Urothelium cell line (cell line): Measurements from ENCODE around the gene UPF3A.
A peak's percentile ranks its signal among the peaks of the same experiment; 100 is the strongest.

ENCODE experiments used
- DNase-seq: peaks from one replicate; pipeline ENCODE4 v3.0.0; 2011; ENCODE audit warnings: low spot score, mixed read lengths
- FAIRE-seq: peaks from 2 replicates; lab custom pipeline; 2011; peaks lifted over from hg19 to GRCh38; lab: Jason Lieb, UNC

The UPF3A gene

DNA sequence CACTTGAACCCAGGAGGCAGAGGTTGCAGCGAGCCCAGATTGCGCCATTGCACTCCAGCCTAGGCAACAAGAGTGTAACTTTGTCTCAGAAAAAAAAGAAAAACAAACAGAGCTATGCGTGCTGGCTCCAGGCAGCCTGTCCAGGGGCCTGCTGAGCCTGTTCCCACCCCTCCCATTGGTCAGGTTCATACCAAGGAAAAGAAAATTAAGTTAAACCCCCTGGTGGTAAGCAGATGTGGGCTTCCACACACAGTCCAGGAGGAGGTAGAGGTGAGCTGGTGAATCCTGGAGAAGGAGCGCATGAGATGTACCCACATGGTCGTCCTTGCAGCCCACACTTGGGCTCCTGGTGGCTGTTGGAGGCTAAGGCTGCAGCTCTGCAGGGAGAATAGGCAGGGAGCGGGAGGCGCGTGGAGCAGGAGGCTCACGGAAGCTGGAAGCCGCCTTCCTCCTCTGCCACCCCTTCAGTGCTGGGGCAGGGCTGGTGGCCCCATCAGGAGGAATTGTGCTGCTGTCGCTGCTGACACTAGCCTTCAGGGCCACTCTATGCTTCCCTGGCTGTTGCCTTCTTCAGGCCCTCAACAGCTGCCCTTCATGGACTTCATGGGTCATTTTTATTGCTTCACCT is 22.4 kb downstream of the UPF3A start:
- no peak for DNase-seq
- FAIRE-seq, result no peak

- FAIRE-seq, result no peak
These were observed 23.1 kb downstream of the UPF3A start for GRCh38 chr13:114304346-114305034.

DNA sequence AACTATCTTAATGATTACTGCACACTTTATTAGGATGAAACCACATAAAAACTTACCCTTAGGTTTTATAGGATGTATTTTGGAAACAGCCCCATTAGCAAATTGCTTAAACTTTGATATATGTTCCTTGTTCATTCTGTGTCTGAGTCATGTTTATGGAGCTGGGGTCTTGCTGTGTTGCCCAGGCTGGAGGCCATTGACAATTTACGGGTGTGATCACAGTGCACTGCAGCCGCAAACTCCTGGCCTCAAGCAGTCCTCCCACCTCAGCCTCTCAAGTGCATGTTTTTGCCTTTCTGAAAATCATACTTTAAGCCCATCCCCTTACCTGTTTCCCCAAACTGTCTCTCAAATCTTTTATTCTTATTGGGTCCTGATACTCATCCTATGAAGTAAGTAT is 27.7 kb downstream of the UPF3A start:
- no peak for FAIRE-seq
- DNase-seq, result no peak

More at GRCh38 chr13:114304346-114305034, 23.1 kb downstream of the UPF3A start:
- DNase-seq, result no peak

DNA sequence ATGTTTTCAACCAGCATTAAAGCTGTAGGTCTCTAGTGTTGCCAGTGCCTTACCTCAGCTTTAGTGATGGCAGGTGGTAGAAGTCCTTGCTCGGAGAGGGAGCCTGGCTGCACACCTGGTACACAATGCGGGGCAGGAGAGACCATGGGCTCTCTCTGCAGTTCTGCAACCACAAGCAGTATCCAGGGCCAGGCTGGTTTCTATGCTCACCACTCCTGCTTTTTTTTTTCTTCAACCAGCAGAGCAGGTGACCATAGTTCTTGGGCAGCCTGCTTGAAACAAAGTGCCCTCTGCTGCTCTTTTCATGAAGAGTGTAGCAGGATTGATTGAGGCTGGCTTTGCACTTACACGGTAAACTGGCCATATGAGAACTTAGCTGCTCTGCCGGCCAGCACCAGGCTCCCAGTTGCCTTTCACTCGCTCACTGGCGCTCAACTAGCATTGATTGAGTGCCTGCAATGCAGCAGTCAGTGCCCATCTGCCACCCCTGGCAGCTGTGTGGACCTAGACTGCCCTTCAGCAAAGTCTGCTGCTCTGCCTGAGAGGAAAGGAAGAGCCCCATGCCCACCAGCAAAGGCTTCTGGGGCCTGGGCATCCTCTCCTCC is 28.5 kb downstream of the UPF3A start:
- FAIRE-seq (no peak), DNase-seq (no peak)

DNA sequence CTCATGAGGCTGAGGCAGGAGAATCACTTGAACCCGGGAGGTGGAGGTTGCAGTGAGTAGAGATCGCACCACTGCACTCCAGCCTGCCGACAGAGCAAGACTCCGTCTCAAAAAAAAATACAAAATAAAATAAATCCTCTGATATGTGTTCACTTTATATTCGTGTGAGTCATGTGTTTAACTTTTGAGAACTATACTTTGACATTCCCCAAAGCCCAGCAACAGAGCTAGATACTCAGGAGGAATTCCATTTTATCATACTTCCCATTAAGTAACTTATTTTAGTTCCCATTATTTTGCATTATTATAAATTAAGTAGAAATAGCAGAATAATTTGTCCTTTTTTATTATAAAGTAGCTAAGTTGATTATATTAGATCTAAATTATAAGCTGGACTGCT is 29.6 kb downstream of the UPF3A start:
- DNase-seq, result no peak

GRCh38 chr13:114311387-114311786 is 30.0 kb downstream of the UPF3A start:
- FAIRE-seq (no peak), DNase-seq (no peak)

More for the DNA sequence above, 29.6 kb downstream of the UPF3A start:
- FAIRE-seq, result no peak

- FAIRE-seq (no peak), DNase-seq (no peak)
These were observed 30.5 kb downstream of the UPF3A start for GRCh38 chr13:114311908-114312307.

DNA sequence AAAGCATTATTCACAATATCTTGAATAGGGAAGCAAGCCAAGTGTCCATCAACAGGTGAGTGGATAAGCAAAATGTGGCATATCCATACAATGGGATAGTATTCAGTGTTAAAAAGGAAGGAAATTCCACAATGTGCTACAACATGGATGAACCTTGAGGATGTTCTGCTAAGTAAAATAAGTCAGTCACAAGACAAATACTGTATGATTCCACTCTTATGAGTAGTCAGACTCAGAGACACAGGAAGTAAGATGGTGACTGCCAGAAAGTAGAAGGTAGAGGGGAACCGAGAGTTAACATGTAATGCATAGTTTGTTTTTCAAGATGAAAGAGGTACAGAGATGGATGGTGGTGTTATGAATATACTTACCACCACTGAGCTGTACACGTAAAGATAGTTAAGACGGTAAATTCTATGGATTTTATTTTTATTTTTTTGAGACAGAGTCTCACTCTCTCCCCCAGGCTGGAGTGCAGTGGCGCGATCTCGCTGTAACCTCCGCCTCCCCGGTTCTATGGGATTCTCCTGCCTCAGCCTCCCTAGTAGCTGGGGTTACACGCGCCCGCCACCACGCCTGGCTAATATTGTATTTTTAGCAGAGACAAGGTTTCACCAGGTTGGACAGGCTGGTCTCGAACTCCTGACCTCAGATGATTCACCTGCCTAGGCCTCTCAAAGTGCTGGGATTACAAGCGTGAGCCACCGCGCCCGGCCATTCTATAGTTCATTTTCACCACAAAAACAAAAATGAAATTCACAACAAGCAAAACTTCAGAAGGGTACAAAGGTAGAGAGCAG is 31.9 kb downstream of the UPF3A start:
- DNase-seq, result no peak
- peak; percentile 40 for FAIRE-seq

GRCh38 chr13:114314074-114314912 is 32.9 kb downstream of the UPF3A start, which contains the start of gene CHAMP1:
TSS of gene CHAMP1 (plus strand) at chr13:114314503. CDS start at chr13:114323843, 9,340 bp downstream.
- DNase-seq, result peak; percentile 98
- FAIRE-seq, result peak; percentile 96

DNA sequence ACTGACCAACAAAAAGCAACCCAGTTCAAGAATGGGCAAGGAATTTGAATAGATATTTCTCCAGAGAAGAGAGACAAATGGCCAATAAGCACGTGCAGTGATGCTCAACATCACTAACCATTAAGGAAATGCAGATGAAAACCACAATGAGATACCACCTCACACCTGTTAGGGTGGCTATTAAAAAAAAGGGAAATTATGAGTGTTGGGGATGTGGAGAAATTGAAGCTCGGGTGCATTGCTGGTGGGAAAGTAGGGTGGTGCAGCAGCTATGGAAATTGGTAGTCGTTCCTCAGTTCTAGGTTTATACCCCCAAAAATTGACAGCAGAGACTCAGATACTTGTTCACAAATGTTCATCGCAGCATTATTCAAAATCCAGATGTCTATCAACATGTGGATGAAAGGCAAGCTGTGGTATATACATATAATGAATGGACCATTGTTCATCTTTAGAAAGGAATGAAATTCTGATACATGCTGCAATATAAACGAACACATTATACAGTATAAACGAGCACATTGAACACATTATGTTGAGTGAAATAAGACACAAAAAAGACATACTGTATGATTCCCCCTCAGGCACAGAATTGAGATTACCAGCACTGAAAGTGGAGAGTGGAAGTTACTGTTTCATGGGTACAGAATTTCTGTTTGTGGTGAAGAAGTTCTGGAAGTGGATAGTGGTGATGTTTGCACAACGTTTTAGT is 33.8 kb downstream of the UPF3A start:
- DNase-seq, result no peak
- no peak for FAIRE-seq

GRCh38 chr13:114318624-114319023 is 37.2 kb downstream of the UPF3A start:
- DNase-seq (no peak), FAIRE-seq (no peak)

DNA sequence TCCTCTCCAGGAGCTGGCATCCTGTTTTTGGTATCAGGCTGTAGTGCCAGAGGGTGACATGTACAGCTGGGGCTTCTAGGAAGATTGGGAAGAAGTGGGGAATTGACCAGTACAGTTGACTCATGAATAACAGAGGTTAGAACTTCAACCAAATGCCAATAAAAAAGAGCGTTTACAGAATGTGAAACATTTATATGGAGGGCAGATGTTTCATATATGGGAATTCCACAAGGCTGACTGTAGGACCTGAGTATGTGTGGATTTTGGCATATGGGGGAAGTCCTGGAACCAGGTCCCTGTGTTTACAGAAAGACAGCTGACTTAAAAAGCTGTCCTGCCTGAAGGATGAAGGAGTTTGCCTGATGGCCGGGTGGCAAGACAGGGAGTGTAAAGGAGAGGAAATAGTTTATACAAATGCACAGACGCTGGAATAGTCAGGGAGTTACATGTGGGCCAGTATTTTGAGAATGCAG is 38.1 kb downstream of the UPF3A start:
- FAIRE-seq (no peak), DNase-seq (no peak)

- DNase-seq (no peak), FAIRE-seq (no peak)
These were observed 38.7 kb downstream of the UPF3A start for GRCh38 chr13:114320065-114320464.

- no peak for DNase-seq
- no peak for FAIRE-seq
These were observed 39.9 kb downstream of the UPF3A start for GRCh38 chr13:114321256-114321655.

DNA sequence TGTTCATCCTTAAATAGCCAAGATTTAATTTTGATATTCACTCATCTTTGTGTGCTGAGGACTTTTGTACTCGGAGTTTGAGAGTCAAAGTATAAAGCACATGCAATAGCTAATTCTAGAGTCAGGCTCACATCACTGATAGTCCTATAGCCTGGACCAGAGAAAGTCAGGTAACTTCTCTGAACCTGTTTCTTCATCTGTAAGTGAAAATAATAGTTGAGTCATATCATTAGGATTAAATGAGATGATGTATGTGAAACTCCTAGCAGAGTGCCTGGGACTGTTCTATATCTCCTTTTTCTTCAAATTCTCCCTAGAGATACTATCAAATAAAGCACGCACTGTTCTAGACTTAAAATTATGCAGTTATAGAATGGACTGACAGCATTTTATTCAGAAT is 41.9 kb downstream of the UPF3A start:
- no peak for DNase-seq
- no peak for FAIRE-seq

DNA sequence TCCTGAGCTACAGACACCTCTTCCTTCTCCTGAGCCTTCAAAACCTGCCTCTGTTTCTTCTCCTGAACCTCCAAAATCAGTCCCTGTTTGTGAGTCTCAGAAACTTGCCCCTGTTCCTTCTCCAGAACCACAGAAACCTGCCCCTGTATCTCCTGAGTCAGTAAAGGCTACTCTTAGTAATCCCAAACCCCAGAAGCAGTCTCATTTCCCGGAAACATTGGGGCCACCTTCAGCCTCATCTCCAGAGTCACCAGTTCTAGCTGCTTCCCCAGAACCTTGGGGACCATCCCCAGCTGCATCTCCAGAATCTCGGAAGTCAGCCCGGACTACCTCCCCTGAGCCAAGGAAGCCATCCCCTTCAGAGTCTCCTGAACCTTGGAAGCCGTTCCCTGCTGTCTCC is 42.9 kb downstream of the UPF3A start:
- FAIRE-seq (no peak), DNase-seq (no peak)

DNA sequence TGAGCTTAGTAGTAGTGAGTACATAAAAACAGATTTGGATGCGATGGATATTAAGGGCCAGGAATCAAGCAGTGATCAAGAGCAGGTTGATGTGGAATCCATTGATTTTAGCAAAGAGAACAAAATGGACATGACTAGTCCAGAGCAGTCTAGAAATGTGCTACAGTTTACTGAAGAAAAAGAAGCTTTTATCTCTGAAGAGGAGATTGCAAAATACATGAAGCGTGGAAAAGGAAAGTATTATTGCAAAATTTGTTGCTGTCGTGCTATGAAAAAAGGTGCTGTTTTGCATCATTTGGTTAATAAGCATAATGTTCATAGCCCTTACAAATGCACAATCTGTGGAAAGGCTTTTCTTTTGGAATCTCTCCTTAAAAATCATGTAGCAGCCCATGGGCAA is 44.3 kb downstream of the UPF3A start:
- no peak for DNase-seq
- no peak for FAIRE-seq

DNA sequence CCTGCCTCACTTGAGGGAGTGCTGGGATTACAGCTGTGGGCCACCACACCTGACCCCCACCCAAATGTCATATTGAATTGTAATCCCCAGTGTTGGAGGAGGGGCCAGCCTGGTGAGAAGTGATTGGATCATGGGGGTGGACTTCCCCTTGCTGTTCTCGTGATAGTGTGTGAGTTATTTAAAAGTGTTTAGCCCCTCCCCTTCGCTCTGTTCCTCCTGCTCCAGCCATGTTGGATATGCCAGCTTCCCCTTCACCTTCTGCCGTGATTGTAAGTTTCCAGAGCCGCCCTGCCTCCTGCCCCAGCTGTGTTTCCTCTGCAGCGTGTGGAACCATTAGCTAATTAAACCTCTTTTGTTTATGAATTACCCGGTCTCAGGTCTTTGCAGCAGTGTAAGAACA is 46.6 kb downstream of the UPF3A start:
- DNase-seq (no peak), FAIRE-seq (no peak)

- FAIRE-seq (no peak), DNase-seq (no peak)
These were observed 47.2 kb downstream of the UPF3A start for GRCh38 chr13:114328595-114328994.

DNA sequence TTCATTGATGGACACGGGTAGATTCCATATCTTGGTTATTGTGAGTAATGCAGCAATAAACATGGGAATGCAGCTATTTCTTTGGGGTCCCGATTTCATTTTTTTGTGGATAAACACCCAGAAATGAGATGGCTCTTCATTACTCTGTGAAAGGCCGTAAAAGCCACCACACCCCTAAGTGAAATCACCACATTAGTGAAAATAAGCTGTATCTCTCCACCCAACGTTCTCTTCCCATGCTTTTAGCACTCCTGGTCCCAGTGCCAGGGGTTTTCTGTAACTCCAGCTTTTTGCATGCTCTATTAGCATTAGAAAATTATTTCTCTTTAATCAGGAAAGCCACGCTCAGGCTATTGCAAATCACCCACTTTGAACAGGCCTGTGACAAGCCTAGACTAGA is 48.7 kb downstream of the UPF3A start:
- FAIRE-seq (no peak), DNase-seq (no peak)
